Adrenal gland (tissue), 5 donors: ENCODE measurements around the gene SCYL3.

Experiments used
- POLR2A ChIP-seq, 2 donors: fragments of 450-650 bp; IDR thresholded peaks; one replicate each; pipeline ENCODE4 v1.6.1; 2017; ENCODE audit warnings: antibody characterized with exemption in 2 of 2, mild to moderate bottlenecking in 2 of 2, moderate library complexity in 1 of 2
- TF ChIP-seq, protein P1 (sequence below), 6 experiments: fragments of 450-650 bp in 4 of 6; fragments of 200-600 bp in 2 of 6; sonication (generic) in 1 of 6; IDR thresholded peaks; 1 replicate in 5 of 6; 2 replicates in 1 of 6; pipeline versions ENCODE4 v1.5.1 to v1.8.0; 2016 to 2021; ENCODE audit warnings: antibody characterized with exemption in 6 of 6, mild to moderate bottlenecking in 2 of 6, moderate library complexity in 1 of 6
- donor health status: DM: no; HTN: no; CAD: no.

DNA sequence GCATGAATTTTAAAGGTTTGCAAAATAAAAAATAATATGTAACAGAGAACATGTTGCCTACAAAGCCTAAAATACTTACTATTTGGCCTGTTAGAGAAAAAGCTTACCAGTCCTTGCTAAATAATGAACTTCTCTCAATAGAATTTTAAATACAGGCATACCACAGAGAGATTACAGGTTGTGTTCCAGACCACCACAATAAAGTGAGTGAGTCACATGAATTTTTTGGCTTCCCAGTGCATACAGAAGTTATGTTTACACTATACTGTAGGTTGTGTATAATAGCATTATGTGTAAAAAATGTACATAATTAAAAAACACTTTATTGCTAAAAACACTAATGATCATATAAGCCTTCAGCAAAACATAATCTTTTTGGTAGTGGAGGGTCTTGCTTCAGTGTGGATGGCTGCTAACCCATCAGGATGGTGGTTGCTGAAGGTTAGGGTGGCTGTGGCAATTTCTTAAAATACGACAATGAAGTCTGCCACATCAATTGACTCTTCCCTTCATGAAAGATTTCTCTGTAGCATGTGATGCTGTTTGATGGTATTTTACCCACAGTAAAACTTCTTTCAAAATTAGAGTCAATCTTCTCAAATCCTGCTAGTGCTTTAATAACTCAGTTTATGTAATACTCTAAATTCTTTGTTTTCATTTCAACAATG lies 48.6 kb downstream of the SCYL3 start:
- TF ChIP-seq, protein P1, sequence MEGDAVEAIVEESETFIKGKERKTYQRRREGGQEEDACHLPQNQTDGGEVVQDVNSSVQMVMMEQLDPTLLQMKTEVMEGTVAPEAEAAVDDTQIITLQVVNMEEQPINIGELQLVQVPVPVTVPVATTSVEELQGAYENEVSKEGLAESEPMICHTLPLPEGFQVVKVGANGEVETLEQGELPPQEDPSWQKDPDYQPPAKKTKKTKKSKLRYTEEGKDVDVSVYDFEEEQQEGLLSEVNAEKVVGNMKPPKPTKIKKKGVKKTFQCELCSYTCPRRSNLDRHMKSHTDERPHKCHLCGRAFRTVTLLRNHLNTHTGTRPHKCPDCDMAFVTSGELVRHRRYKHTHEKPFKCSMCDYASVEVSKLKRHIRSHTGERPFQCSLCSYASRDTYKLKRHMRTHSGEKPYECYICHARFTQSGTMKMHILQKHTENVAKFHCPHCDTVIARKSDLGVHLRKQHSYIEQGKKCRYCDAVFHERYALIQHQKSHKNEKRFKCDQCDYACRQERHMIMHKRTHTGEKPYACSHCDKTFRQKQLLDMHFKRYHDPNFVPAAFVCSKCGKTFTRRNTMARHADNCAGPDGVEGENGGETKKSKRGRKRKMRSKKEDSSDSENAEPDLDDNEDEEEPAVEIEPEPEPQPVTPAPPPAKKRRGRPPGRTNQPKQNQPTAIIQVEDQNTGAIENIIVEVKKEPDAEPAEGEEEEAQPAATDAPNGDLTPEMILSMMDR (IDR thresholded peaks at IDR 0.05), result no peak
- no peak for TF ChIP-seq POLR2A (IDR thresholded peaks at IDR 0.05)
